GM12878 (cell line): Measurements from ENCODE around the gene GIT1. TPM values are rescaled to one million over a fixed set of nuclear protein-coding genes. Genes with fewer than 3 reads are reported as not detected.

ENCODE experiments used
- ATAC-seq: fragments of 200-7000 bp; cut with Tn5 transposase; 3 replicates; pipeline ENCODE4 v1.9.1; 2020; ENCODE audit warnings: mild to moderate bottlenecking, moderate library complexity
- BruUV-seq: library from RNA; stranded (reverse); fragments of 400-500 nt; replicated peaks from 2 replicates; lab custom pipeline; 2021; lab: Mats Ljungman, UMichigan
- CTCF ChIA-PET: fragments of 300-600 bp; sonication (Branson Sonifier 250); formaldehyde crosslinking; extraction: SDS; loops from one replicate; lab custom pipeline; 2021; ENCODE audit warnings: inconsistent platforms; lab: Yijun Ruan, JAX
- POLR2A ChIA-PET: fragments of 350-600 bp; formaldehyde crosslinking; extraction: SDS; loops from one replicate; lab custom pipeline; 2021; ENCODE audit warnings: inconsistent platforms; lab: Charles Lee
- RAD21 ChIA-PET: fragments of 300-600 bp; sonication (Branson Sonifier 250); formaldehyde crosslinking; loops from one replicate; lab custom pipeline; 2023; ENCODE audit warnings: antibody characterized with exemption; ENCODE audit not compliant: unreplicated experiment; lab: Charles Lee
- SMC1A ChIA-PET: fragments of 300-600 bp; sonication (Branson Sonifier 250); formaldehyde crosslinking; loops from one replicate; lab custom pipeline; 2023; ENCODE audit not compliant: unreplicated experiment, uncharacterized antibody; lab: Charles Lee
- DNase-seq: peaks from one replicate; pipeline ENCODE4 v3.0.0-alpha.2; 2011; ENCODE audit warnings: low read depth, low spot score
- FAIRE-seq: peaks from 3 replicates; lab custom pipeline; 2011; peaks lifted over from hg19 to GRCh38; lab: Jason Lieb, UNC
- H2AFZ ChIP-seq: 2 replicates; pipeline ENCODE4 v1.6.0; 2011; ENCODE audit warnings: low read depth, low read length, control low read depth; ENCODE audit not compliant: control insufficient read depth
- H3K27ac ChIP-seq: 2 replicates; pipeline ENCODE4 v1.5.1; 2011; ENCODE audit warnings: control low read depth; ENCODE audit not compliant: control insufficient read depth, insufficient read depth
- H3K27me3 ChIP-seq, 2 experiments: replicated peaks in 1 of 2; 2 replicates each; pipeline versions ENCODE4 v1.6.0 to v1.6.1; 2011; ENCODE audit warnings: low read length in 1 of 2; ENCODE audit not compliant: control insufficient read depth in 2 of 2, insufficient read depth in 2 of 2
- H3K36me3 ChIP-seq, 2 experiments: 2 replicates each; pipeline ENCODE4 v1.5.1; 2011; ENCODE audit warnings: low read length in 1 of 2; ENCODE audit not compliant: control insufficient read depth in 2 of 2, insufficient read depth in 2 of 2
- H3K4me1 ChIP-seq: 2 replicates; pipeline ENCODE4 v1.6.1; 2011; ENCODE audit warnings: mild to moderate bottlenecking, low read length, moderate library complexity, mixed read lengths; ENCODE audit not compliant: control insufficient read depth, insufficient read depth
- H3K4me2 ChIP-seq: 2 replicates; pipeline ENCODE4 v1.6.0; 2011; ENCODE audit warnings: control low read depth; ENCODE audit not compliant: control insufficient read depth, insufficient read depth
- H3K4me3 ChIP-seq: fragments of 200-600 bp; sonication (generic); 2 replicates; pipeline ENCODE4 v1.5.1; 2016
- H3K79me2 ChIP-seq: 2 replicates; pipeline ENCODE4 v1.6.0; 2011; ENCODE audit warnings: low read length; ENCODE audit not compliant: control insufficient read depth, insufficient read depth
- H3K9ac ChIP-seq: 2 replicates; pipeline ENCODE4 v1.8.0; 2011; ENCODE audit warnings: low read length, control low read depth, mixed read lengths; ENCODE audit not compliant: control insufficient read depth, insufficient read depth
- H3K9me3 ChIP-seq: replicated peaks from 3 replicates; pipeline ENCODE4 v1.5.1; 2011; ENCODE audit warnings: mild to moderate bottlenecking, low read length; ENCODE audit not compliant: control insufficient read depth, insufficient read depth
- H4K20me1 ChIP-seq: 2 replicates; pipeline ENCODE4 v1.6.0; 2011; ENCODE audit not compliant: control insufficient read depth, insufficient read depth
- KLF5 ChIP-seq: fragments of 450-650 bp; IDR thresholded peaks from 2 replicates; pipeline ENCODE4 v1.6.1; 2014; ENCODE audit warnings: mild to moderate bottlenecking; ENCODE audit not compliant: partially characterized antibody
- NKRF ChIP-seq: fragments of 450-650 bp; conservative IDR thresholded peaks from 2 replicates; pipeline ENCODE4 v1.6.1; 2017; ENCODE audit warnings: mild to moderate bottlenecking, moderate library complexity
- WGBS: methylation state at CpG from one replicate; pipeline ENCODE4 v1.1.6; 2016; ENCODE audit warnings: low lambda C conversion rate; ENCODE audit not compliant: insufficient replicate concordance, insufficient coverage; ENCODE audit errors: missing lambda C conversion rate; 5-methylcytosine and 5-hydroxymethylcytosine counted together
- in situ Hi-C: fragments of 300-500 bp; cut with MboI; formaldehyde crosslinking; loops from 9 replicates; pipeline ENCODE4 v1.14.3; 2018; ENCODE audit warnings: mixed read lengths
- intact Hi-C: fragments of 100-400 bp; cut with micrococcal nuclease; formaldehyde crosslinking; loops from one replicate; pipeline ENCODE4 v1.14.2; 2022; ENCODE audit not compliant: unreplicated experiment
- polyA plus RNA-seq, 11 experiments: library from polyadenylated mRNA; depleted of rRNA in 4 of 11; unstranded in 6 of 11; stranded (reverse) in 5 of 11; fragments of >200 nt; fragmentation: Nextera tagmentation in 4 of 11; fragmentation: Illumina TruSeq in 1 of 11; extraction: Ambion mirVana in 4 of 11; extraction: Trizol in 1 of 11; gene quantifications; 1 replicate in 1 of 11; 2 replicates in 10 of 11; pipeline versions ENCODE4 v1.2.1 to v1.2.3, GENCODE V29; 2011 to 2016; ENCODE audit warnings: inconsistent platforms in 2 of 11, missing spikeins in 2 of 11, low read depth in 1 of 11
- total RNA-seq, 4 experiments: library from RNA; depleted of rRNA in 3 of 4; stranded (reverse); fragments of >200 nt in 3 of 4; fragmentation: Illumina TruSeq in 1 of 4; extraction: Trizol in 1 of 4; gene quantifications; 2 replicates each; pipeline versions ENCODE4 v1.2.1 to v1.2.3, GENCODE V29; 2013 to 2021
- TF ChIP-seq, protein P1 (sequence below): fragments of 450-650 bp; IDR thresholded peaks from 2 replicates; pipeline ENCODE4 v1.6.1; 2016; ENCODE audit warnings: mild to moderate bottlenecking, moderate library complexity, borderline replicate concordance

The GIT1 gene
- total and polyA plus RNA-seq, 10 of the 15 experiments (the other 5 are each of a cell fraction or from before 2014, with no cell fraction given), result 0.24 to 45.3 (median 20.9) TPM

DNA sequence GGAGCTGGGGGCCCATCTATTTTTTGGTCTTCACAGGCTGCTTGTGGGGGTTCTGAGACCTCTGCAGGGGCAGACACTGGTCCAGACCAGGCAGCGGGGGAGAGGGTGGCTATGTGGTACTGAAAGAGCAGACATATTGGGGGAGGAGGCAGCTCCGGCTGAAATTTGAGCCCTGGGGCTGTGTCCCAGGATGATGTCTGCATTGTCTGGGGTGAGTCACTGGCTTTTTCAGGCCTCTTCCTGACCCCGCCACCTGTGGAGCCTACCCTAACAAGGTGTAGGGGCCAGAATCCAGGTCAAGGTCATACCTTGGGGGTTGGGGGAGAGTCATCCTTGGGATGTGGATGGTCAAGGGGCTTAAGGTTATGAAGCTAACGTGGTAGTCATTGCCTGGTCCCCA is 30.8 kb upstream of the GIT1 start:
- peaks cover 30% of the 10 kb centered on the region for H3K4me1 ChIP-seq

More for the DNA sequence above, 30.8 kb upstream of the GIT1 start:
- POLR2A ChIA-PET, result no interaction called here
- H3K27ac ChIP-seq, result no peak overlapping the region
- RAD21 ChIA-PET, result interaction anchor here (1.6 to 4.1 kb wide), 2 partner anchors 19 to 158 kb away, joined by 9 to 22 read pairs; no protein-coding TSS in a partner anchor
- intact Hi-C loops (loop anchor here (5.0 kb wide), 1 partner anchor 52 kb away; no protein-coding TSS in a partner anchor), in situ Hi-C loops (no loop called here)
- no TSS peak for BruUV-seq
- no peak overlapping the region for H3K9ac ChIP-seq
- DNase-seq, result no peak
- TF ChIP-seq KLF5 (no peak), NKRF (no peak)
- TF ChIP-seq, protein P1, sequence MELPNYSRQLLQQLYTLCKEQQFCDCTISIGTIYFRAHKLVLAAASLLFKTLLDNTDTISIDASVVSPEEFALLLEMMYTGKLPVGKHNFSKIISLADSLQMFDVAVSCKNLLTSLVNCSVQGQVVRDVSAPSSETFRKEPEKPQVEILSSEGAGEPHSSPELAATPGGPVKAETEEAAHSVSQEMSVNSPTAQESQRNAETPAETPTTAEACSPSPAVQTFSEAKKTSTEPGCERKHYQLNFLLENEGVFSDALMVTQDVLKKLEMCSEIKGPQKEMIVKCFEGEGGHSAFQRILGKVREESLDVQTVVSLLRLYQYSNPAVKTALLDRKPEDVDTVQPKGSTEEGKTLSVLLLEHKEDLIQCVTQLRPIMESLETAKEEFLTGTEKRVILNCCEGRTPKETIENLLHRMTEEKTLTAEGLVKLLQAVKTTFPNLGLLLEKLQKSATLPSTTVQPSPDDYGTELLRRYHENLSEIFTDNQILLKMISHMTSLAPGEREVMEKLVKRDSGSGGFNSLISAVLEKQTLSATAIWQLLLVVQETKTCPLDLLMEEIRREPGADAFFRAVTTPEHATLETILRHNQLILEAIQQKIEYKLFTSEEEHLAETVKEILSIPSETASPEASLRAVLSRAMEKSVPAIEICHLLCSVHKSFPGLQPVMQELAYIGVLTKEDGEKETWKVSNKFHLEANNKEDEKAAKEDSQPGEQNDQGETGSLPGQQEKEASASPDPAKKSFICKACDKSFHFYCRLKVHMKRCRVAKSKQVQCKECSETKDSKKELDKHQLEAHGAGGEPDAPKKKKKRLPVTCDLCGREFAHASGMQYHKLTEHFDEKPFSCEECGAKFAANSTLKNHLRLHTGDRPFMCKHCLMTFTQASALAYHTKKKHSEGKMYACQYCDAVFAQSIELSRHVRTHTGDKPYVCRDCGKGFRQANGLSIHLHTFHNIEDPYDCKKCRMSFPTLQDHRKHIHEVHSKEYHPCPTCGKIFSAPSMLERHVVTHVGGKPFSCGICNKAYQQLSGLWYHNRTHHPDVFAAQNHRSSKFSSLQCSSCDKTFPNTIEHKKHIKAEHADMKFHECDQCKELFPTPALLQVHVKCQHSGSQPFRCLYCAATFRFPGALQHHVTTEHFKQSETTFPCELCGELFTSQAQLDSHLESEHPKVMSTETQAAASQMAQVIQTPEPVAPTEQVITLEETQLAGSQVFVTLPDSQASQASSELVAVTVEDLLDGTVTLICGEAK, result no peak
- H3K4me2 ChIP-seq, result no peak overlapping the region
- 89% methylated on average over 4 of the region's 4 CpGs for WGBS
- H2AFZ ChIP-seq, result no peak overlapping the region
- FAIRE-seq, result no peak
- H3K4me3 ChIP-seq, result no peak overlapping the region
- SMC1A ChIA-PET, result interaction anchor here (0.9 to 3.7 kb wide), 3 partner anchors 34 to 311 kb away, joined by 3 to 22 read pairs (median 5); partner anchors contain the start of gene SSH2
- no peaks in the 10 kb centered on the region; the same call in 2 of the 3 replicates for H3K9me3 ChIP-seq
- no peaks in the 10 kb centered on the region for H3K79me2 ChIP-seq
- ATAC-seq, result no peak
- CTCF ChIA-PET, result interaction anchor here (1.8 to 5.9 kb wide), 3 partner anchors 159 to 311 kb away, joined by 8 to 114 read pairs (median 9); no protein-coding TSS in a partner anchor
- H3K27me3 ChIP-seq, result peaks cover 4 to 6% of the 10 kb centered on the region in 2 experiments; a peak in 3 of 4 replicates
- H4K20me1 ChIP-seq, result peaks cover 3% of the 10 kb centered on the region; the same call in 1 of the 2 replicates
- H3K36me3 ChIP-seq, result no peaks in the 10 kb centered on the region
